H9 (cell line): Measurements from ENCODE around the gene NPAS1. TPM values are rescaled to one million over a fixed set of nuclear protein-coding genes. Genes with fewer than 3 reads are reported as not detected.

Source experiments
- DNase-seq: peaks from one replicate; pipeline ENCODE4 v3.0.0-alpha.2; 2017
- H2AFZ ChIP-seq: one replicate; pipeline ENCODE4 v1.6.1; 2013; ENCODE audit warnings: mild to moderate bottlenecking, low read length, control low read depth, moderate library complexity
- H2AK5ac ChIP-seq: 2 replicates; pipeline ENCODE4 v1.6.1; 2013; ENCODE audit warnings: low read length, control low read depth, mixed read lengths; ENCODE audit not compliant: insufficient read length
- H2BK120ac ChIP-seq: one replicate; pipeline ENCODE4 v1.6.1; 2013; ENCODE audit warnings: low read depth, mild to moderate bottlenecking, low read length, control low read depth, inconsistent platforms; ENCODE audit not compliant: poor library complexity, severe bottlenecking
- H2BK12ac ChIP-seq: 2 replicates; pipeline ENCODE4 v1.6.1; 2013; ENCODE audit warnings: low read length, control low read depth, mixed read lengths, low read depth; ENCODE audit not compliant: insufficient read length
- H2BK15ac ChIP-seq: 2 replicates; pipeline ENCODE4 v1.6.1; 2013; ENCODE audit warnings: low read depth, low read length, control low read depth
- H2BK20ac ChIP-seq: one replicate; pipeline ENCODE4 v1.6.1; 2013; ENCODE audit warnings: low read depth, mild to moderate bottlenecking, low read length, control low read depth, inconsistent platforms; ENCODE audit not compliant: poor library complexity, severe bottlenecking
- H2BK5ac ChIP-seq: 2 replicates; pipeline ENCODE4 v1.6.1; 2013; ENCODE audit warnings: low read length, control low read depth, mixed read lengths; ENCODE audit not compliant: insufficient read length
- H3K14ac ChIP-seq: 2 replicates; pipeline ENCODE4 v1.6.1; 2013; ENCODE audit warnings: low read length, control low read depth; ENCODE audit not compliant: insufficient read depth
- H3K18ac ChIP-seq: 2 replicates; pipeline ENCODE4 v1.6.1; 2013; ENCODE audit warnings: low read depth, mild to moderate bottlenecking, mixed read lengths, low read length, control low read depth; ENCODE audit not compliant: insufficient read length
- H3K23ac ChIP-seq: 2 replicates; pipeline ENCODE4 v1.6.1; 2013; ENCODE audit warnings: low read length, control low read depth, mixed read lengths, low read depth; ENCODE audit not compliant: insufficient read length
- H3K23me2 ChIP-seq: 2 replicates; pipeline ENCODE4 v1.6.1; 2013; ENCODE audit warnings: low read depth, mild to moderate bottlenecking, mixed read lengths, low read length, control low read depth; ENCODE audit not compliant: insufficient read length, poor library complexity, severe bottlenecking
- H3K27ac ChIP-seq: 2 replicates; pipeline ENCODE4 v1.5.1; 2013; ENCODE audit warnings: low read length, control low read depth, mixed read lengths, low read depth; ENCODE audit not compliant: insufficient read length
- H3K27me3 ChIP-seq: 2 replicates; pipeline ENCODE4 v1.6.1; 2013; ENCODE audit warnings: low read length, control low read depth, inconsistent platforms; ENCODE audit not compliant: insufficient read depth
- H3K4ac ChIP-seq: 2 replicates; pipeline ENCODE4 v1.6.1; 2013; ENCODE audit warnings: low read depth, mild to moderate bottlenecking, control low read depth, inconsistent platforms, low read length, moderate library complexity
- H3K4me1 ChIP-seq: 2 replicates; pipeline ENCODE4 v1.6.1; 2013; ENCODE audit warnings: low read length, control low read depth, inconsistent platforms; ENCODE audit not compliant: insufficient read depth
- H3K4me2 ChIP-seq: 2 replicates; pipeline ENCODE4 v1.6.1; 2013; ENCODE audit warnings: low read length, control low read depth, mixed read lengths; ENCODE audit not compliant: insufficient read length, insufficient read depth
- H3K56ac ChIP-seq: 2 replicates; pipeline ENCODE4 v1.6.1; 2013; ENCODE audit warnings: low read depth, mild to moderate bottlenecking, mixed read lengths, low read length, control low read depth; ENCODE audit not compliant: insufficient read length
- H3K79me1 ChIP-seq: 2 replicates; pipeline ENCODE4 v1.6.1; 2013; ENCODE audit warnings: low read depth, mild to moderate bottlenecking, moderate library complexity, low read length, control low read depth, inconsistent platforms; ENCODE audit not compliant: insufficient read depth, poor library complexity, severe bottlenecking
- H3K79me2 ChIP-seq: 2 replicates; pipeline ENCODE4 v1.6.1; 2013; ENCODE audit warnings: low read length, control low read depth, inconsistent platforms; ENCODE audit not compliant: insufficient read depth
- H3K9ac ChIP-seq: 2 replicates; pipeline ENCODE4 v1.6.1; 2013; ENCODE audit warnings: low read length, control low read depth, mixed read lengths; ENCODE audit not compliant: insufficient read length; ENCODE audit errors: extremely low read depth
- H3K9me3 ChIP-seq: one replicate; pipeline ENCODE4 v1.6.1; 2013; ENCODE audit warnings: low read depth, low read length, inconsistent platforms; ENCODE audit not compliant: control insufficient read depth
- H3T11ph ChIP-seq: one replicate; pipeline ENCODE4 v1.6.1; 2013; ENCODE audit warnings: mild to moderate bottlenecking, low read length, control low read depth, inconsistent platforms
- H4K20me1 ChIP-seq: one replicate; pipeline ENCODE4 v1.6.1; 2013; ENCODE audit not compliant: control insufficient read depth, insufficient read length, insufficient read depth
- H4K5ac ChIP-seq: 2 replicates; pipeline ENCODE4 v1.6.1; 2013; ENCODE audit warnings: low read depth, mild to moderate bottlenecking, mixed read lengths, low read length, control low read depth; ENCODE audit not compliant: insufficient read length
- H4K8ac ChIP-seq: replicated peaks from 2 replicates; pipeline ENCODE4 v1.6.1; 2013; ENCODE audit warnings: low read length, control low read depth, mixed read lengths, low read depth; ENCODE audit not compliant: insufficient read length
- H4K91ac ChIP-seq: 2 replicates; pipeline ENCODE4 v1.6.1; 2013; ENCODE audit warnings: low read depth, mild to moderate bottlenecking, moderate library complexity, mixed read lengths, low read length, control low read depth; ENCODE audit not compliant: insufficient read length
- H3K27ac Mint-ChIP-seq, 3 experiments: 2 replicates in 2 of 3; 3 replicates in 1 of 3; pipeline ENCODE4 v1.8.0; 2020 to 2021; ENCODE audit warnings: mixed read lengths in 3 of 3, mild to moderate bottlenecking in 1 of 3, moderate library complexity in 1 of 3
- H3K27me3 Mint-ChIP-seq: 2 replicates; pipeline ENCODE4 v1.8.0; 2021; ENCODE audit warnings: low read depth, mild to moderate bottlenecking, moderate library complexity, mixed read lengths
- H3K36me3 Mint-ChIP-seq, 3 experiments: 2 replicates in 2 of 3; 3 replicates in 1 of 3; pipeline ENCODE4 v1.8.0; 2020 to 2021; ENCODE audit warnings: low read depth in 3 of 3, mixed read lengths in 3 of 3; ENCODE audit not compliant: insufficient read depth in 1 of 3
- H3K4me1 Mint-ChIP-seq, 2 experiments: 2 replicates each; pipeline ENCODE4 v1.8.0; 2020; ENCODE audit warnings: mixed read lengths in 2 of 2
- H3K4me3 Mint-ChIP-seq, 2 experiments: 2 replicates in 1 of 2; 3 replicates in 1 of 2; pipeline ENCODE4 v1.8.0; 2020 to 2021; ENCODE audit warnings: mild to moderate bottlenecking in 2 of 2, mixed read lengths in 2 of 2, moderate library complexity in 1 of 2
- H3K9me3 Mint-ChIP-seq, 2 experiments: 2 replicates in 1 of 2; 3 replicates in 1 of 2; pipeline ENCODE4 v1.8.0; 2020; ENCODE audit warnings: mild to moderate bottlenecking in 2 of 2, mixed read lengths in 2 of 2, moderate library complexity in 1 of 2
- CTCF ChIP-seq: fragments of 200-600 bp; sonication (generic); conservative IDR thresholded peaks from 3 replicates; pipeline ENCODE4 v1.8.0; 2021; ENCODE audit warnings: antibody characterized with exemption, mild to moderate bottlenecking
- WGBS: extraction: QIAGEN DNeasy Blood & Tissue Kit; methylation state at CpG from one replicate; pipeline ENCODE4 v1.1.7; 2013; ENCODE audit warnings: missing lambda C conversion rate, low lambda C conversion rate, mixed read lengths; ENCODE audit not compliant: insufficient read length; ENCODE audit errors: extremely low coverage; 5-methylcytosine and 5-hydroxymethylcytosine counted together
- total RNA-seq: library from RNA; stranded (reverse); gene quantifications from 2 replicates; pipeline ENCODE4 v1.2.1, GENCODE V29; 2021

The NPAS1 gene
- total RNA-seq, 1 experiment from 2014 or later, result 17.8 TPM

GRCh38 chr19:46993622-46994021 lies 26.0 kb upstream of the NPAS1 start:
- H3K9ac ChIP-seq, result no peak overlapping the region
- no peak overlapping the region for H3K23ac ChIP-seq
- H3K14ac ChIP-seq, result no peak overlapping the region
- no peak overlapping the region for H2AK5ac ChIP-seq
- no peak overlapping the region for H2BK15ac ChIP-seq
- no peak overlapping the region for H3K4me2 ChIP-seq
- H3K4me1 Mint-ChIP-seq, result peaks cover 9% of the 10 kb centered on the region in 2 experiments
- TF ChIP-seq CTCF, result no peak
- no peak overlapping the region for H3K18ac ChIP-seq
- DNase-seq, result no peak
- no peaks in the 10 kb centered on the region for H4K20me1 ChIP-seq
- H3K27me3 ChIP-seq, result no peaks in the 10 kb centered on the region
- H4K91ac ChIP-seq, result no peak overlapping the region
- H3K56ac ChIP-seq, result no peak overlapping the region
- no peak overlapping the region for H3K4me3 Mint-ChIP-seq
- no peaks in the 10 kb centered on the region for H3K4me1 ChIP-seq
- WGBS, result no CpG with 5 or more reads among the region's 7 CpGs
- H3K27me3 Mint-ChIP-seq, result no peaks in the 10 kb centered on the region; the same call in 1 of the 2 replicates
- no peak overlapping the region for H4K5ac ChIP-seq
- no peak overlapping the region for H4K8ac ChIP-seq
- no peak overlapping the region for H3K4ac ChIP-seq
- no peak overlapping the region for H2BK20ac ChIP-seq
- H2BK5ac ChIP-seq, result no peak overlapping the region
- peaks cover 29 to 50% (median 45%) of the 10 kb centered on the region in 3 experiments; a peak in 6 of 7 replicates for H3K36me3 Mint-ChIP-seq
- H2BK120ac ChIP-seq, result no peak overlapping the region
- H2AFZ ChIP-seq, result no peak overlapping the region
- H3K23me2 ChIP-seq, result no peaks in the 10 kb centered on the region
- no peak overlapping the region for H3T11ph ChIP-seq
- H3K79me2 ChIP-seq, result no peaks in the 10 kb centered on the region
- no peaks in the 10 kb centered on the region for H3K9me3 ChIP-seq
- H3K27ac Mint-ChIP-seq, result peak overlapping the region in 1 of 3 experiments; percentile 66; a peak in 2 of 7 replicates
- no peaks in the 10 kb centered on the region for H3K79me1 ChIP-seq
- no peak overlapping the region for H2BK12ac ChIP-seq
- no peak overlapping the region for H3K27ac ChIP-seq
- H3K9me3 Mint-ChIP-seq, result no peaks in the 10 kb centered on the region
